Tibial artery (tissue), 4 donors: ENCODE measurements around the gene UGT1A6.

ENCODE experiments used
- DNase-seq, 2 donors: peaks; one replicate each; pipeline ENCODE4 v3.0.0-alpha.2; 2019
- H3K27ac ChIP-seq, 2 donors: fragments of 200-600 bp; sonication (generic) in 1 of 2; 1 replicate in 1 of 2; 2 replicates in 1 of 2; pipeline ENCODE4 v1.5.1; 2018 to 2019; ENCODE audit warnings: mild to moderate bottlenecking in 1 of 2
- H3K27me3 ChIP-seq, 2 donors: fragments of 200-600 bp; sonication (generic) in 1 of 2; one replicate each; pipeline versions ENCODE4 v1.5.1 to v1.6.0; 2016 to 2019
- H3K36me3 ChIP-seq, 3 donors: fragments of 200-600 bp; sonication (generic) in 2 of 3; one replicate each; pipeline ENCODE4 v1.5.1; 2016 to 2019; ENCODE audit warnings: mild to moderate bottlenecking in 2 of 3
- H3K4me1 ChIP-seq, 4 donors: fragments of 200-600 bp; sonication (generic) in 2 of 4; 1 replicate in 3 of 4; 2 replicates in 1 of 4; pipeline ENCODE4 v1.5.1; 2016 to 2019
- H3K4me3 ChIP-seq, 2 donors: fragments of 200-600 bp; sonication (generic) in 1 of 2; 1 replicate in 1 of 2; 2 replicates in 1 of 2; pipeline ENCODE4 v1.5.1; 2018 to 2019; ENCODE audit warnings: mild to moderate bottlenecking in 2 of 2
- H3K9me3 ChIP-seq, 3 donors: fragments of 200-600 bp; sonication (generic) in 1 of 3; one replicate each; pipeline ENCODE4 v1.5.1; 2016 to 2019
- intact Hi-C: fragments of 100-400 bp; cut with DNase I; formaldehyde crosslinking; loops from one replicate; pipeline ENCODE4 v1.15.0; 2023; ENCODE audit warnings: low total_unique reads
- TF ChIP-seq, protein P1 (sequence below), 2 experiments: fragments of 200-600 bp in 1 of 2; fragments of 450-650 bp in 1 of 2; IDR thresholded peaks; one replicate each; pipeline ENCODE4 v1.5.1; 2017 to 2019; ENCODE audit warnings: antibody characterized with exemption in 2 of 2, mild to moderate bottlenecking in 1 of 2, moderate library complexity in 1 of 2

Gene UGT1A6

GRCh38 chr2:233686928-233687327, 5.8 kb upstream of the UGT1A6 start:
- TF ChIP-seq, protein P1, sequence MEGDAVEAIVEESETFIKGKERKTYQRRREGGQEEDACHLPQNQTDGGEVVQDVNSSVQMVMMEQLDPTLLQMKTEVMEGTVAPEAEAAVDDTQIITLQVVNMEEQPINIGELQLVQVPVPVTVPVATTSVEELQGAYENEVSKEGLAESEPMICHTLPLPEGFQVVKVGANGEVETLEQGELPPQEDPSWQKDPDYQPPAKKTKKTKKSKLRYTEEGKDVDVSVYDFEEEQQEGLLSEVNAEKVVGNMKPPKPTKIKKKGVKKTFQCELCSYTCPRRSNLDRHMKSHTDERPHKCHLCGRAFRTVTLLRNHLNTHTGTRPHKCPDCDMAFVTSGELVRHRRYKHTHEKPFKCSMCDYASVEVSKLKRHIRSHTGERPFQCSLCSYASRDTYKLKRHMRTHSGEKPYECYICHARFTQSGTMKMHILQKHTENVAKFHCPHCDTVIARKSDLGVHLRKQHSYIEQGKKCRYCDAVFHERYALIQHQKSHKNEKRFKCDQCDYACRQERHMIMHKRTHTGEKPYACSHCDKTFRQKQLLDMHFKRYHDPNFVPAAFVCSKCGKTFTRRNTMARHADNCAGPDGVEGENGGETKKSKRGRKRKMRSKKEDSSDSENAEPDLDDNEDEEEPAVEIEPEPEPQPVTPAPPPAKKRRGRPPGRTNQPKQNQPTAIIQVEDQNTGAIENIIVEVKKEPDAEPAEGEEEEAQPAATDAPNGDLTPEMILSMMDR (IDR thresholded peaks at IDR 0.05), result no peak
- Histone ChIP-seq H3K36me3 (no peaks in the 10 kb centered on the region), H3K9me3 (no peaks in the 10 kb centered on the region), H3K4me3 (no peak overlapping the region), H3K27me3 (no peaks in the 10 kb centered on the region), H3K27ac (no peak overlapping the region), H3K4me1 (no peaks in the 10 kb centered on the region)
- intact Hi-C loops, result no loop called here
- no peak for DNase-seq

DNA sequence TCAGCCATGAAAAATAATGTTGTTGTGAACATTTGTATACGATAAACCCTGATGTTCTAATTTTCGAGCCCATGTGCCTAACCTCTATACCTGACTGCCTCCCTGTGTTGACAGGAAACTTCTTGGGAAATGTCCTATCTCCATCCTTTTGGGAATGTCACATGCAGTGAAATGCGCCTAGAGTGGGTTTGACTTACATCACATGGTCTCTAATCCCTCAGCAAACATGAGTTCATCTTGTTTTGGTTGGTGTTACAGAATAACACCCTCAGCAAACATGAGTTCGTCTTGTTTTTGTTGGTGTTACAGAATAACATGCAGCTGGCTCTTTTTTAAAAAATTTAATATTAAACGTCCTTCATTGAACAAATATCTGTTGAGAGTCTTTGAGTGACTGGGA, 4.3 kb upstream of the UGT1A6 start:
- Histone ChIP-seq H3K9me3 (no peaks in the 10 kb centered on the region), H3K36me3 (no peaks in the 10 kb centered on the region), H3K27me3 (no peaks in the 10 kb centered on the region), H3K4me1 (no peaks in the 10 kb centered on the region), H3K27ac (no peak overlapping the region), H3K4me3 (no peak overlapping the region)
- TF ChIP-seq, protein P1 (IDR thresholded peaks at IDR 0.05), result no peak
- intact Hi-C loops, result no loop called here
- no peak for DNase-seq

DNA sequence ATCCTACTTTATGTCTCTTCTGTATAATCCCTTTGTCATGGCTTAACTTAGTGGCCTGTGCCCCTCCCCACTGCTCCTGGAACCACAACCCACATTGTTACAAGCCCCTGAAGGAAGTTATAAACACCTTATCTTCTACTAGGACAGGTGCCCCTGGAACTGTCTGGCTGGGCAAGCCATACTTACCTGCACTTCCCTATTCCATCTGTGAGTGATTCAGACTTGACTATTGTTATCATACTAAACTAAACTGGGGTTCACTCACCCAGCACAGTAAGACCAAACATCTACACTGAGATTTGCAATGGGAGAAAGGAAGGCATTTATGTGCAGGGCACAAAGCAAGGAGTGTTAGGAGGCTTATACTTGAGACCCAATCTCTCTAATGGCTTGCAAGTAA, 3.7 kb upstream of the UGT1A6 start:
- intact Hi-C loops, result no loop called here
- Histone ChIP-seq H3K27me3 (no peaks in the 10 kb centered on the region), H3K9me3 (no peaks in the 10 kb centered on the region), H3K27ac (no peak overlapping the region), H3K36me3 (no peaks in the 10 kb centered on the region), H3K4me3 (no peak overlapping the region), H3K4me1 (no peaks in the 10 kb centered on the region)
- DNase-seq, result no peak
- TF ChIP-seq, protein P1 (IDR thresholded peaks at IDR 0.05), result no peak

GRCh38 chr2:233689501-233689900, 3.2 kb upstream of the UGT1A6 start:
- no peak for DNase-seq
- H3K27me3 ChIP-seq, result no peaks in the 10 kb centered on the region
- no peaks in the 10 kb centered on the region for H3K9me3 ChIP-seq
- intact Hi-C loops, result no loop called here
- no peak overlapping the region for H3K4me3 ChIP-seq
- H3K27ac ChIP-seq, result no peak overlapping the region
- H3K4me1 ChIP-seq, result no peaks in the 10 kb centered on the region
- no peaks in the 10 kb centered on the region for H3K36me3 ChIP-seq
- TF ChIP-seq, protein P1 (IDR thresholded peaks at IDR 0.05), result no peak

- Histone ChIP-seq H3K27me3 (no peaks in the 10 kb centered on the region), H3K4me1 (no peaks in the 10 kb centered on the region), H3K36me3 (no peaks in the 10 kb centered on the region), H3K9me3 (no peaks in the 10 kb centered on the region), H3K27ac (no peak overlapping the region), H3K4me3 (no peak overlapping the region)
- intact Hi-C loops, result no loop called here
- TF ChIP-seq, protein P1 (IDR thresholded peaks at IDR 0.05), result no peak
- no peak for DNase-seq
Observed at GRCh38 chr2:233690444-233690843, 2.2 kb upstream of the UGT1A6 start.
